Measurements from ENCODE around the gene GNPTAB.

The GNPTAB gene

DNA sequence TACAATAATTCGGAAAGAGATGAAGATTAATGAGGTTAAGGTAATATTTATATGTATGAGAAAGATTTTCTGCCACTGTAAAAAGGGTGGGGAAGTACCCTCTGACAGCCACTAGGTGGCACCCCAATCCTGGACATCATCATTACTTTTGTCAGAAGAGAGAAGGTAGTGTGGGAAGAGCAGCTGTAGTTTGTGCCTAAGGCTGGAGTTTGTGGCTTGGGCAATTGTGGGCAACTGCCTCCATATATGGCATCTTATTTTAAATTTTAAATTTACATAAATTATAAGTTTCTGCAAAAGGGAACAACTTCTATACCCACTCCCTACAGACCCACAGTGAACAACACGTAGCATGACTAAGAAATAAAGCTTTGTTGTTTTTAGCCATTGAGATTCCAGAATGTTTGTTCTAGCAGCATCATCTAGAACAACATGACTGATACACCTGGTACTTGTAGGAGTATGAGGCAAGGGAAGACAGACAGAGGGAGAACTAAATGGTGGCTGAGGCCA is 57.1 kb downstream of the GNPTAB start:
- 100% methylated on average over 1 of the region's 2 CpGs for WGBS (ENCODE audit: extremely low coverage, insufficient coverage, low lambda C conversion rate)

DNA sequence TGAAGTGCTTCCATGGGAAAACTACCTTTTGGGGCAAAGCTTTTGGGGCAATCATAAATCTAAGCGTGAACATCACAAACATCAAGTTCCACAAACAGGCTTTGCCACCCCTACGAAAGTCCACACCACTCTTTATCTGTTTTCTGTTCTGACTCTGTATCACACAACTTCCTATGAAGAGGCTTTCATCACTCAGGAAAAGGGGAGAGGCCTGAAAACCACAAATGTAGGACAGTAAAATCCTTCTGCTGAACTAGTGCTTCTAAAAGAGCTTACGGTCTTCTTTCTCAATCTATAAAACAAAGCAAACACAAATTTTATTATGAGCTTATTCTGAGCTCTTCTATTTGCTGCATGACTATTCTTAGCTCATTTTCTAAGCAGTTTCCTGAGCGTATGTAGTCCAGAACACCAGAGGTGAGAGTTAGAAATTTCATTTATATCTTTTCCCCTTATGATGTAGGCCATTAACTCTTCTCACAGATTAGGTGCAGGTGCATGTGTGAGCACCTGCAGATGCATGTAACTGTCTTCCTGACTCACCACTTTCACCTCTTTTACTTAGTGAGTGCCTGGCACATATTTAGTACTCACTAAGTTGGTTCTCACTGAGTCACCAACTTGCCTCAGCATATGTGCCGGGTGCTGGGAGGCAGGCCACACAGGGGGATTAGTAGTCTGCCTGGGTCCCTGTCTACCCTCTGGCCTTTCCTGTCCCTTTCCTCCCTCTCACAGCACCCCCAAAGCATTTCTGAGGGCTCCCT is 58.6 kb downstream of the GNPTAB start:
- Histone ChIP-seq H3K56ac (ENCODE audit: low read length) (no peak overlapping the region), H2BK120ac (ENCODE audit: low read depth, low read length) (no peak overlapping the region), H2BK5ac (ENCODE audit: low read length) (no peak overlapping the region), H3K27me3 (ENCODE audit: insufficient read depth, low read length, poor library complexity) (no peaks in the 10 kb centered on the region), H3K79me1 (ENCODE audit: low read length) (no peaks in the 10 kb centered on the region), H3K18ac (ENCODE audit: low read length) (no peak overlapping the region), H4K5ac (ENCODE audit: low read length) (no peak overlapping the region), H3K4me3 (ENCODE audit: low read length) (no peak overlapping the region), H3K23ac (ENCODE audit: low read length) (no peak overlapping the region), H2AK5ac (ENCODE audit: low read length) (no peak overlapping the region), H2BK15ac (replicated peaks; ENCODE audit: low read depth) (no peak overlapping the region), H3K4me2 (ENCODE audit: low read length) (no peak overlapping the region), H3K4me1 (ENCODE audit: control insufficient read depth, low read depth, low read length) (no peaks in the 10 kb centered on the region), H3K27ac (ENCODE audit: low read depth, low read length) (no peak overlapping the region), H4K8ac (ENCODE audit: low read depth, low read length) (no peak overlapping the region), H3K4ac (ENCODE audit: low read depth, low read length) (no peak overlapping the region), H3K9ac (ENCODE audit: low read length) (no peak overlapping the region), H3K79me2 (ENCODE audit: control insufficient read depth, insufficient read depth, low read length) (no peaks in the 10 kb centered on the region), H3K36me3 (ENCODE audit: control insufficient read depth, insufficient read depth, low read length) (no peaks in the 10 kb centered on the region)
- no peak for DNase-seq
- WGBS (ENCODE audit: extremely low coverage, insufficient coverage, low lambda C conversion rate), result no CpG with 5 or more reads among the region's 5 CpGs

More for the DNA sequence above, 57.1 kb downstream of the GNPTAB start:
- no peak overlapping the region for H3K27ac ChIP-seq (ENCODE audit: low read depth, low read length)
- no peak overlapping the region for H3K18ac ChIP-seq (ENCODE audit: low read length)
- H3K79me1 ChIP-seq (ENCODE audit: low read length), result no peaks in the 10 kb centered on the region
- peak; percentile 58 for DNase-seq
- H2BK120ac ChIP-seq (ENCODE audit: low read depth, low read length), result no peak overlapping the region
- H4K8ac ChIP-seq (ENCODE audit: low read depth, low read length), result no peak overlapping the region
- H3K4me2 ChIP-seq (ENCODE audit: low read length), result no peak overlapping the region
- no peak overlapping the region for H2BK15ac ChIP-seq (replicated peaks; ENCODE audit: low read depth)
- no peak overlapping the region for H3K9ac ChIP-seq (ENCODE audit: low read length)
- no peaks in the 10 kb centered on the region for H3K36me3 ChIP-seq (ENCODE audit: control insufficient read depth, insufficient read depth, low read length)
- H3K27me3 ChIP-seq (ENCODE audit: insufficient read depth, low read length, poor library complexity), result no peaks in the 10 kb centered on the region
- H2BK5ac ChIP-seq (ENCODE audit: low read length), result no peak overlapping the region
- H2AK5ac ChIP-seq (ENCODE audit: low read length), result no peak overlapping the region
- no peak overlapping the region for H3K4me3 ChIP-seq (ENCODE audit: low read length)
- no peak overlapping the region for H3K4ac ChIP-seq (ENCODE audit: low read depth, low read length)
- H3K56ac ChIP-seq (ENCODE audit: low read length), result no peak overlapping the region
- no peaks in the 10 kb centered on the region for H3K79me2 ChIP-seq (ENCODE audit: control insufficient read depth, insufficient read depth, low read length)
- no peaks in the 10 kb centered on the region for H3K4me1 ChIP-seq (ENCODE audit: control insufficient read depth, low read depth, low read length)
- no peak overlapping the region for H4K5ac ChIP-seq (ENCODE audit: low read length)
- no peak overlapping the region for H3K23ac ChIP-seq (ENCODE audit: low read length)

DNA sequence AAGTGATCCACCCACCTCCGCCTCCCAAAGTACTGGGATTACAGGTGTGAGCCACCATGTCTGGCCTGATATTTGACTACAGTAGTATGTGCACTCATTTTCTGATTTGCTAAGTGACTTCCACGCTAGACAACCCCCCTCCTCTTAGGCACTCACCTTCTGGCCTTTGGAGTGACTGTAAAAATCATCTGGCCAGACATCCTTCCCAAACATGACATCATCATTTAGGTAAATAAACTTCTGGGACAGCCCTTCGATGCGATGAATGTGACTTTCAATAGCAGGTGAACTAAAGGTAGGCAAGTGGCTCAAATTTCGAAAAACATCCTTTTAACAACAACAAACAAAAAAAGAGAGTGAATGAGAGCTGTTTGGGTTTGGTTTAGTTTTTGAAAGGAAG is 60.9 kb downstream of the GNPTAB start:
- H3K23ac ChIP-seq (ENCODE audit: low read length), result no peak overlapping the region
- H3K27me3 ChIP-seq (ENCODE audit: insufficient read depth, low read length, poor library complexity), result no peaks in the 10 kb centered on the region
- H3K9ac ChIP-seq (ENCODE audit: low read length), result no peak overlapping the region
- no peak overlapping the region for H3K27ac ChIP-seq (ENCODE audit: low read depth, low read length)
- no peak overlapping the region for H2AK5ac ChIP-seq (ENCODE audit: low read length)
- H2BK5ac ChIP-seq (ENCODE audit: low read length), result no peak overlapping the region
- no peak overlapping the region for H2BK120ac ChIP-seq (ENCODE audit: low read depth, low read length)
- H3K36me3 ChIP-seq (ENCODE audit: control insufficient read depth, insufficient read depth, low read length), result no peaks in the 10 kb centered on the region
- H3K56ac ChIP-seq (ENCODE audit: low read length), result no peak overlapping the region
- no peak overlapping the region for H3K4me3 ChIP-seq (ENCODE audit: low read length)
- H3K79me2 ChIP-seq (ENCODE audit: control insufficient read depth, insufficient read depth, low read length), result no peaks in the 10 kb centered on the region
- no peak overlapping the region for H4K8ac ChIP-seq (ENCODE audit: low read depth, low read length)
- no peaks in the 10 kb centered on the region for H3K4me1 ChIP-seq (ENCODE audit: control insufficient read depth, low read depth, low read length)
- no peak overlapping the region for H2BK15ac ChIP-seq (replicated peaks; ENCODE audit: low read depth)
- H3K4ac ChIP-seq (ENCODE audit: low read depth, low read length), result no peak overlapping the region
- no peak overlapping the region for H3K4me2 ChIP-seq (ENCODE audit: low read length)
- no peak overlapping the region for H3K18ac ChIP-seq (ENCODE audit: low read length)
- no peak for DNase-seq
- H4K5ac ChIP-seq (ENCODE audit: low read length), result no peak overlapping the region
- H3K79me1 ChIP-seq (ENCODE audit: low read length), result no peaks in the 10 kb centered on the region
- no CpG with 5 or more reads among the region's 5 CpGs for WGBS (ENCODE audit: extremely low coverage, insufficient coverage, low lambda C conversion rate)

DNA sequence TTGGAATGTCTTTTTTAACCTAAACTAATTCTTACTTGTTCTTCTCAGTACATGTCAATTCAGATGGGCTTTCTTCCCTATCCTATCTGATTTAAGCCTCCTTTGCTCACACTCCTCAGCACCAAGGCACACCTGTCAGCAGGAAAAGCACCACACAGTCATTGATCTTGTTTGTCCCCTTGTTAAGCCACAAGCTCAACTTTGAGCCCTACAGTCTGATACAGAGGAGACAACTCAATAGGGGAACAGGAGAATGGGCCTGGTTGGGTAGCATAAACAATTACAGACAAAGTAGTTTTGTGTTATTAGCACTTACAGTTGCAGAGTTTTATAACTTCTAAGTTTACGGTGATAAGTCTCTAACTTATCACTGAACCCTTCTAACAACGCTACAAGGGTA is 62.0 kb downstream of the GNPTAB start:
- no peak overlapping the region for H2BK5ac ChIP-seq (ENCODE audit: low read length)
- no peak overlapping the region for H3K4me3 ChIP-seq (ENCODE audit: low read length)
- no peak overlapping the region for H3K4me2 ChIP-seq (ENCODE audit: low read length)
- no peak overlapping the region for H3K23ac ChIP-seq (ENCODE audit: low read length)
- no peaks in the 10 kb centered on the region for H3K36me3 ChIP-seq (ENCODE audit: control insufficient read depth, insufficient read depth, low read length)
- H3K79me1 ChIP-seq (ENCODE audit: low read length), result no peaks in the 10 kb centered on the region
- no CpG with 5 or more reads among the region's 2 CpGs for WGBS (ENCODE audit: extremely low coverage, insufficient coverage, low lambda C conversion rate)
- H3K27me3 ChIP-seq (ENCODE audit: insufficient read depth, low read length, poor library complexity), result no peaks in the 10 kb centered on the region
- H3K18ac ChIP-seq (ENCODE audit: low read length), result no peak overlapping the region
- H3K9ac ChIP-seq (ENCODE audit: low read length), result no peak overlapping the region
- DNase-seq, result no peak
- H2BK15ac ChIP-seq (replicated peaks; ENCODE audit: low read depth), result no peak overlapping the region
- H3K27ac ChIP-seq (ENCODE audit: low read depth, low read length), result no peak overlapping the region
- H4K8ac ChIP-seq (ENCODE audit: low read depth, low read length), result no peak overlapping the region
- H3K4me1 ChIP-seq (ENCODE audit: control insufficient read depth, low read depth, low read length), result no peaks in the 10 kb centered on the region
- H2AK5ac ChIP-seq (ENCODE audit: low read length), result no peak overlapping the region
- no peak overlapping the region for H3K4ac ChIP-seq (ENCODE audit: low read depth, low read length)
- H2BK120ac ChIP-seq (ENCODE audit: low read depth, low read length), result no peak overlapping the region
- H3K56ac ChIP-seq (ENCODE audit: low read length), result no peak overlapping the region
- H3K79me2 ChIP-seq (ENCODE audit: control insufficient read depth, insufficient read depth, low read length), result no peaks in the 10 kb centered on the region
- H4K5ac ChIP-seq (ENCODE audit: low read length), result no peak overlapping the region

DNA sequence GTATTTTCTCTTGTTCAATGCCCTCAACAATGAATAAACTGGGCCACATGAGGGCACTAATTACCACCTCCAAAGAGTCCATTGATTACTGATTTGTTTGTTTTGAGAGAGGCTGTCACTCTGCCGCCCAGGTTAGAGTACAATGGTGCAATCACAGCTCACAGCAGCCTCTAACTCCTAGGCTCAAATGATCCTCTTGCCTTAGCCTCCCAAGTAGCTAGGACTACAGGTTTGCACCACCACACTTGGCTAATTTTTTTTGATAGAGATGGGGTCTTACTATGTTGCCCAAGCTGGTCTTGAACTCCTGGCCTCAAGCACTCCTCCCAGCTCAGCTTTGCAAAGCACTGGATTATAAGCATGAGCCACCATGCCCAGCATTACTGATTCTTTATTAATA is 63.2 kb downstream of the GNPTAB start:
- Histone ChIP-seq H3K4ac (ENCODE audit: low read depth, low read length) (no peak overlapping the region), H3K27ac (ENCODE audit: low read depth, low read length) (no peak overlapping the region), H4K8ac (ENCODE audit: low read depth, low read length) (no peak overlapping the region), H3K79me1 (ENCODE audit: low read length) (no peaks in the 10 kb centered on the region), H3K27me3 (ENCODE audit: insufficient read depth, low read length, poor library complexity) (no peaks in the 10 kb centered on the region), H2BK120ac (ENCODE audit: low read depth, low read length) (no peak overlapping the region), H3K56ac (ENCODE audit: low read length) (no peak overlapping the region), H2AK5ac (ENCODE audit: low read length) (no peak overlapping the region), H3K36me3 (ENCODE audit: control insufficient read depth, insufficient read depth, low read length) (no peaks in the 10 kb centered on the region), H3K18ac (ENCODE audit: low read length) (no peak overlapping the region), H3K9ac (ENCODE audit: low read length) (no peak overlapping the region), H3K4me3 (ENCODE audit: low read length) (no peak overlapping the region), H3K79me2 (ENCODE audit: control insufficient read depth, insufficient read depth, low read length) (no peaks in the 10 kb centered on the region), H3K4me2 (ENCODE audit: low read length) (no peak overlapping the region), H2BK5ac (ENCODE audit: low read length) (no peak overlapping the region), H3K4me1 (ENCODE audit: control insufficient read depth, low read depth, low read length) (no peaks in the 10 kb centered on the region), H2BK15ac (replicated peaks; ENCODE audit: low read depth) (no peak overlapping the region), H4K5ac (ENCODE audit: low read length) (no peak overlapping the region), H3K23ac (ENCODE audit: low read length) (no peak overlapping the region)
- WGBS (ENCODE audit: extremely low coverage, insufficient coverage, low lambda C conversion rate), result no CpG with 5 or more reads among the region's 1 CpG
- no peak for DNase-seq
